Endothelial cell of umbilical vein (primary cell): Measurements from ENCODE around the gene SEMA3G.

Experiments
- GATA2 ChIP-seq: IDR thresholded peaks from 2 replicates; pipeline ENCODE4 v1.7.0; 2011; ENCODE audit warnings: low read depth, mild to moderate bottlenecking, moderate library complexity, mixed read lengths, low read length; ENCODE audit not compliant: insufficient read length, insufficient read depth
- POLR2A ChIP-seq: IDR thresholded peaks from 2 replicates; pipeline ENCODE4 v1.6.1; 2012; ENCODE audit warnings: low read depth, mild to moderate bottlenecking, control low read depth, low read length
- POLR2AphosphoS5 ChIP-seq: IDR thresholded peaks from 2 replicates; pipeline ENCODE4 v1.6.1; 2012; ENCODE audit warnings: low read depth, mild to moderate bottlenecking, control low read depth, low read length, moderate library complexity; ENCODE audit not compliant: insufficient read depth
- TF ChIP-seq, protein P1 (sequence below), 2 donors: IDR thresholded peaks; 1 replicate in 1 of 2; 2 replicates in 1 of 2; pipeline ENCODE4 v1.5.1; 2011; ENCODE audit warnings: low read length in 2 of 2, mild to moderate bottlenecking in 2 of 2, moderate library complexity in 2 of 2, control low read depth in 1 of 2, inconsistent platforms in 1 of 2, low read depth in 1 of 2; ENCODE audit not compliant: insufficient read depth in 1 of 2; ENCODE audit errors: extremely low read depth in 1 of 2

DNA sequence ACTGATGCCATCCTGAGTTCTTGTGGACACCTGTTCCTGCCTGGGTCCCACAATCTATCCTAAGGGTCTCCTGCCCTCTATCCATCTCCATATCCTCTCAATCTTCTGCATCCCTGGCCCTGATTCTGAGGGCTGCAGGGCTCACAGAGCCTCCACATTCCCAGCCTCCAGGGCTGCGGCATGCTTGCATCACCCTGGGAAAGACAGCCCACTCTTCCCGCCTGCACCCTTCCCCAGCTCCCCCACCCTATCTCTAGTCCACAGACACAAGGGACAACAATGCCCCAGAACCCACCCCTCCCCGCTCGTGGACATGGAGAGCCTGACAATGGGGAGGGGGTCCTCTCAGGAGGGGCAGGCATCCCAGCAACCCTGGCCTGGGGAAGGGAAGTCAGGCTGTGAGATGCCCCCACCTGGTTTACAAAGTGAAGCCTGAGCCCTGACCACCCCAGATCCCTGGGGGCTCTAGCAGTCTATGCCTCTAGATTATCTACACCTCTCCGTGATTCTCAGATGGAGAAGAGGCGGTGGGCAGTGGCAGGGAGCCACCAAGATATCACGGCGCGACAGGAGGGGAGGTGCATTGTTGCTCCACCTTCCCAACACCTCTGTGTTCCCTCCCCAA is 10.3 kb downstream of the SEMA3G start:
- TF ChIP-seq POLR2A (no peak), POLR2AphosphoS5 (no peak), GATA2 (no peak)
- TF ChIP-seq, protein P1, sequence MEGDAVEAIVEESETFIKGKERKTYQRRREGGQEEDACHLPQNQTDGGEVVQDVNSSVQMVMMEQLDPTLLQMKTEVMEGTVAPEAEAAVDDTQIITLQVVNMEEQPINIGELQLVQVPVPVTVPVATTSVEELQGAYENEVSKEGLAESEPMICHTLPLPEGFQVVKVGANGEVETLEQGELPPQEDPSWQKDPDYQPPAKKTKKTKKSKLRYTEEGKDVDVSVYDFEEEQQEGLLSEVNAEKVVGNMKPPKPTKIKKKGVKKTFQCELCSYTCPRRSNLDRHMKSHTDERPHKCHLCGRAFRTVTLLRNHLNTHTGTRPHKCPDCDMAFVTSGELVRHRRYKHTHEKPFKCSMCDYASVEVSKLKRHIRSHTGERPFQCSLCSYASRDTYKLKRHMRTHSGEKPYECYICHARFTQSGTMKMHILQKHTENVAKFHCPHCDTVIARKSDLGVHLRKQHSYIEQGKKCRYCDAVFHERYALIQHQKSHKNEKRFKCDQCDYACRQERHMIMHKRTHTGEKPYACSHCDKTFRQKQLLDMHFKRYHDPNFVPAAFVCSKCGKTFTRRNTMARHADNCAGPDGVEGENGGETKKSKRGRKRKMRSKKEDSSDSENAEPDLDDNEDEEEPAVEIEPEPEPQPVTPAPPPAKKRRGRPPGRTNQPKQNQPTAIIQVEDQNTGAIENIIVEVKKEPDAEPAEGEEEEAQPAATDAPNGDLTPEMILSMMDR (IDR thresholded peaks at IDR 0.05; ENCODE audit: extremely low read depth in 1 of 2, insufficient read depth in 1 of 2, low read depth in 1 of 2, low read length in 2 of 2) = no peak
